Endothelial cell of umbilical vein (primary cell): Measurements from ENCODE around the gene KHDC3L.

Experiments used
- EZH2 ChIP-seq: IDR thresholded peaks from 2 replicates; pipeline ENCODE4 v1.6.1; 2012; ENCODE audit warnings: borderline replicate concordance, low read depth, mild to moderate bottlenecking, moderate library complexity, low read length, inconsistent platforms; ENCODE audit not compliant: severe bottlenecking
- GATA2 ChIP-seq: IDR thresholded peaks from 2 replicates; pipeline ENCODE4 v1.7.0; 2011; ENCODE audit warnings: low read depth, mild to moderate bottlenecking, moderate library complexity, mixed read lengths, low read length; ENCODE audit not compliant: insufficient read length, insufficient read depth
- JUN ChIP-seq: IDR thresholded peaks from 2 replicates; pipeline ENCODE4 v1.6.1; 2011; ENCODE audit warnings: borderline replicate concordance, low read depth; ENCODE audit not compliant: insufficient read length, insufficient read depth
- MAX ChIP-seq: IDR thresholded peaks from 2 replicates; pipeline ENCODE4 v1.6.1; 2011; ENCODE audit not compliant: insufficient read depth, insufficient read length
- MYC ChIP-seq: IDR thresholded peaks from one replicate; pipeline ENCODE4 v1.6.1; 2011; ENCODE audit warnings: mild to moderate bottlenecking, low read depth, low read length
- POLR2A ChIP-seq: IDR thresholded peaks from 2 replicates; pipeline ENCODE4 v1.6.1; 2012; ENCODE audit warnings: low read depth, mild to moderate bottlenecking, control low read depth, low read length
- POLR2AphosphoS5 ChIP-seq: IDR thresholded peaks from 2 replicates; pipeline ENCODE4 v1.6.1; 2012; ENCODE audit warnings: low read depth, mild to moderate bottlenecking, control low read depth, low read length, moderate library complexity; ENCODE audit not compliant: insufficient read depth
- TF ChIP-seq, protein P1 (sequence below), 2 donors: IDR thresholded peaks; 1 replicate in 1 of 2; 2 replicates in 1 of 2; pipeline ENCODE4 v1.5.1; 2011; ENCODE audit warnings: low read length in 2 of 2, mild to moderate bottlenecking in 2 of 2, moderate library complexity in 2 of 2, control low read depth in 1 of 2, inconsistent platforms in 1 of 2, low read depth in 1 of 2; ENCODE audit not compliant: insufficient read depth in 1 of 2; ENCODE audit errors: extremely low read depth in 1 of 2

- TF ChIP-seq, protein P1, sequence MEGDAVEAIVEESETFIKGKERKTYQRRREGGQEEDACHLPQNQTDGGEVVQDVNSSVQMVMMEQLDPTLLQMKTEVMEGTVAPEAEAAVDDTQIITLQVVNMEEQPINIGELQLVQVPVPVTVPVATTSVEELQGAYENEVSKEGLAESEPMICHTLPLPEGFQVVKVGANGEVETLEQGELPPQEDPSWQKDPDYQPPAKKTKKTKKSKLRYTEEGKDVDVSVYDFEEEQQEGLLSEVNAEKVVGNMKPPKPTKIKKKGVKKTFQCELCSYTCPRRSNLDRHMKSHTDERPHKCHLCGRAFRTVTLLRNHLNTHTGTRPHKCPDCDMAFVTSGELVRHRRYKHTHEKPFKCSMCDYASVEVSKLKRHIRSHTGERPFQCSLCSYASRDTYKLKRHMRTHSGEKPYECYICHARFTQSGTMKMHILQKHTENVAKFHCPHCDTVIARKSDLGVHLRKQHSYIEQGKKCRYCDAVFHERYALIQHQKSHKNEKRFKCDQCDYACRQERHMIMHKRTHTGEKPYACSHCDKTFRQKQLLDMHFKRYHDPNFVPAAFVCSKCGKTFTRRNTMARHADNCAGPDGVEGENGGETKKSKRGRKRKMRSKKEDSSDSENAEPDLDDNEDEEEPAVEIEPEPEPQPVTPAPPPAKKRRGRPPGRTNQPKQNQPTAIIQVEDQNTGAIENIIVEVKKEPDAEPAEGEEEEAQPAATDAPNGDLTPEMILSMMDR (IDR thresholded peaks at IDR 0.05; ENCODE audit: extremely low read depth in 1 of 2, insufficient read depth in 1 of 2, low read depth in 1 of 2, low read length in 2 of 2), result no peak
- TF ChIP-seq EZH2 (no peak), POLR2AphosphoS5 (no peak), JUN (no peak), POLR2A (no peak), MYC (no peak), GATA2 (no peak), MAX (no peak)
These were observed 1.0 kb downstream of the KHDC3L start for GRCh38 chr6:73363537-73363875.
